Cardiac fibroblast (primary cell): ENCODE measurements around the gene PIGW.
A peak's percentile ranks its signal among the peaks of the same experiment; 100 is the strongest.

Source experiments
- DNase-seq, 2 donors: peaks; one replicate each; pipeline versions ENCODE4 v3.0.0 to v3.0.0-alpha.2; 2010; ENCODE audit warnings: low read depth in 2 of 2
- H3K4me3 ChIP-seq, 2 donors: replicated peaks in 1 of 2; 1 replicate in 1 of 2; 2 replicates in 1 of 2; pipeline ENCODE4 v1.5.1; 2011; ENCODE audit warnings: low read depth in 2 of 2, low read length in 2 of 2, mild to moderate bottlenecking in 2 of 2, moderate library complexity in 1 of 2
- CTCF ChIP-seq: IDR thresholded peaks from one replicate; pipeline ENCODE4 v1.5.1; 2011; ENCODE audit warnings: low read depth, mild to moderate bottlenecking, low read length, inconsistent platforms

Gene PIGW

GRCh38 chr17:36515837-36516236 lies 18.9 kb upstream of the PIGW start:
- no peak for DNase-seq
- no peak for TF ChIP-seq CTCF
- H3K4me3 ChIP-seq: no peak overlapping the region

GRCh38 chr17:36523113-36523512 lies 11.7 kb upstream of the PIGW start:
- TF ChIP-seq CTCF: no peak
- DNase-seq: no peak
- no peak overlapping the region for H3K4me3 ChIP-seq

- no peak for TF ChIP-seq CTCF
- DNase-seq: peak in 1 of 2 donors; percentile 12
- H3K4me3 ChIP-seq: no peak overlapping the region
These were observed 10.3 kb upstream of the PIGW start for GRCh38 chr17:36524428-36524876.

GRCh38 chr17:36525113-36525512 lies 9.7 kb upstream of the PIGW start:
- peak in 1 of 2 donors; percentile 21 for DNase-seq
- no peak for TF ChIP-seq CTCF
- H3K4me3 ChIP-seq: no peak overlapping the region

GRCh38 chr17:36525888-36526287 lies 8.9 kb upstream of the PIGW start:
- no peak for DNase-seq
- no peak overlapping the region for H3K4me3 ChIP-seq
- TF ChIP-seq CTCF: no peak

GRCh38 chr17:36527621-36528250 lies 7.1 kb upstream of the PIGW start:
- DNase-seq: no peak
- no peak for TF ChIP-seq CTCF
- H3K4me3 ChIP-seq: no peak overlapping the region

- H3K4me3 ChIP-seq: no peak overlapping the region
- peak in 1 of 2 donors; percentile 65 for DNase-seq
- TF ChIP-seq CTCF: no peak
These were observed 5.7 kb upstream of the PIGW start for GRCh38 chr17:36529121-36529520.
